Activated CD8-positive, alpha-beta memory T cell treated with anti-CD3 and anti-CD28 coated beads for 24 hours (primary cell): ENCODE measurements around the gene PLCL2.
"Not testable (repeated sequence)": the region's sequence is repeated elsewhere in the genome, so short reads cannot be mapped to it uniquely, and the experiment has no call there.

ENCODE experiments used
- DNase-seq: peaks from one replicate; pipeline ENCODE4 v3.0.0-alpha.2; 2020

Gene PLCL2

DNA sequence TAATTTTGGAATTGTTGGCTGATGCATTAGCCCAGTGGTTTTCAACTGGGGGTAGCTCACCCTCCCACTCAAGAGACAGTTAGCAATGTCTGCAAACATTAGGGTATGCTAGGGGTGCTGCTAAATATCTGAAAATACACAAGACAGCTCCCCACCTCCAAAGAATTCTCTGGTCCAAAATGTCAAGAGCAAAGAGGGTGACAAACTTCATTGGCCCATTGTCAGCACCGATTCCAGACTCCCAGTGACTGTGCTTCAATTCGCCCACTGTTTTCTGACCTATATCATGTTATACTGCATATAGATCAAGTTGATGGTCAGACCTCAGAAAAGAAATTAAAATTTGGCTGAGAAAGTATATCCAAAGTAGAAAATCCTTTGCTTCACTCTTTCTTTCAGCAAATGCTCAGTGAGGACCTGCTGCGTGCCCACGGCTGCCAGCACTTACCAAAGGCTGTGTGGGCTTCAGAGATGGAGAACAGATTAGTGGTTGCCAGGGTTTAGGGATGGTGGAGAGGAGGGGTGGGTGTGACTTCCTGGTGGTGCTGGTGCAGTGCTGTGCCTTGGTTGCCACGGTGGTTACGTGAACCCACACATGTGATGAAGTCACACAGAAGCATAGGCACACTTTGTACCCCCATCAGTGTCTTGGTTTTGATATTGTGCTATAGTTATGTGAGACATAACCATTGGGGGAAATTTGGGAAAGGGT, 204.0 kb downstream of the PLCL2 start:
- peak; percentile 66 for DNase-seq

DNA sequence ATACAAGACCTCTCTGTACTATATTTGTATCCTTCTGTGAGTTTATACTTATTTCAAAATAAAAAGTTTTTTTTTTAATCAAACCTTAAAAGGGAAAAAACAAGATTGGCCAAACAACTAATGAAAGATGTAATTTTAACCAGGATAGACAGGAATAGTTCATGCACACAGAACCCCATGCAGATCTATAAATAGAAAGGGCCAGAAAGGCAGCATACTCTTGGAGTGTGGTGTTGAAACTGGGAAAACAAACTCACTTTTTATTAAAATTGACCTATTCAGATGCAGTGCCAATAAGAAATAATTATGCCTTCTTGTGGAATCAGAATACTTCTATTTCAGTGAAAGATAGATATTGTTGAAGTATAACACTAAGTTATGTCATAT, 204.6 kb downstream of the PLCL2 start:
- DNase-seq: no peak

DNA sequence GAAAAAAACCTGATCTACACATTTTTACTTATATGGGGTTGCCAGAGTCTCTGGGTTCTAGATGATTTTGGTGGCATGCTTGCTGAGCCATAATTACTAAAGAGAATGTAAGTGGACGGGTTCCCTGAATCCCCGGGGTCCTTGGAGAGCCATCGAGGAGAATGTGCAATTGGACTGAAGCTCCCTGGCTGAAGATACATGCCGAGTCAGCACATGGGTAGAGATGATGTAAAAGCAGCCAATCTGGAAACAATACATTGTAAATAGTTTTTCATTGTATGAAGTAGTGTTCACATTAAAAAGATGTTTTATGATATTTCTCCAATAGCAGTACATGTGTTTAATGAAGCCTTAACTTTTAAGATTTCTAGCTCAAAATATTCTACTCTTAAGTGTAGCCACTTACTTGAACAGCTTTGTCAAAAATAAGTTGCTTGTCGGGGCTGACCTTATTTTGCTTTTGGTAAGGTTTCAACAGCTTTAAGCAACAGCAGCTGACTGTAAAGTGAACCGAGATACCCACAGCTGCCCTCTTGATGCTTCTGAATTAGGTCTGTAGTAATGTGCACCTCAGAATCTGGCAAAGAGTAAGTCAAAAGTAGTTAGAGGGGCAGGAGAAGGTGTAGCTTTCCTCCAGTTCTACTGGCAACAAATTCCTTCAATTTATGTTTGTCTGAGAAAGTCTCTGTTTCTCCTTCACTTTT, 205.7 kb downstream of the PLCL2 start:
- DNase-seq: no peak

DNA sequence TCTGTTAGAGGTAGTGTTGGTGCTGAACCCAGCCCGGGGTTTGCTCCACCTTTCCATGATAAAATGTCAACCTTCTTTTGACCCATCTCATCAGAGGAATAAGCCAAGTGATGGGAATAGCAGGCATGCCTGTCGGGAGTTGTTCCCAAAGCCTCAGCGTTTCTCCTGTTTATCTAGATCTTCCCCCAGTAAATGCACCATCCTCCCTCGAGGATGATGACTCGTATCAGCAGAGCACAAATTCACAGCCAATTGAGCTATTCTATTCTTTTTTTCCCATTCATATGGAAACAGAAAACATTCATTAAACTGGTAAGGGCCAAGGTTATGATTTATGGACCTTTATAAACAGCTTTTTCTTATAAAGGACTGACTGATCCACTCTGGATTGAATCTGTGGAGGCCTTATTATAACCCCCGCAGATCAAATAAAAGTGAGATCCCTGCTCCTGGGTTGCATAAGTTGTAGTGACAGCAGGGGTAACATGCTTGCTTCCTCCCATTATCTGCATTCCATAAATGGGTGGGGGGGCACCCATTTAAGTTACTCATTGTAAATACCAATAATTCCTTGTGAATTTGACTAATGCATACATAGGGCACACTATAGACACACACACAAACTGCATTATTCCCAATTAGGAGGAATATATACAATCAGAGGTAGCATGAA, 207.3 kb downstream of the PLCL2 start:
- DNase-seq: no peak

DNA sequence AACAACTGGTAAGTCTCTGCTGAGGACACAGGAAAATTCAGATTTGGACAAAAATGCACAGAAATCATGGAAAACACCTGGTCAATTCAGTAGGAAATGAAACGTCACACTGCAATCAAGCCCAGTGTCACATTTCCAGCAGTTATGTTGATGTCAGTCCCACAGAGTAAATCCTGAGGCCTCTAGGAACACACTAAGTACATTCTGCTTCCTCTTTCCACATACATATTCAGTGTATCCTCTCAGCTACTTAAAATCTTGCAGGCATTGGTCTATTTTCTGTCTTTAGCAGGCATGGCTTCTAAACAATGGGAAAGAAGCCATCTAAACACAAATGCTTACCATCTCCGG, 207.8 kb downstream of the PLCL2 start:
- DNase-seq: no peak

DNA sequence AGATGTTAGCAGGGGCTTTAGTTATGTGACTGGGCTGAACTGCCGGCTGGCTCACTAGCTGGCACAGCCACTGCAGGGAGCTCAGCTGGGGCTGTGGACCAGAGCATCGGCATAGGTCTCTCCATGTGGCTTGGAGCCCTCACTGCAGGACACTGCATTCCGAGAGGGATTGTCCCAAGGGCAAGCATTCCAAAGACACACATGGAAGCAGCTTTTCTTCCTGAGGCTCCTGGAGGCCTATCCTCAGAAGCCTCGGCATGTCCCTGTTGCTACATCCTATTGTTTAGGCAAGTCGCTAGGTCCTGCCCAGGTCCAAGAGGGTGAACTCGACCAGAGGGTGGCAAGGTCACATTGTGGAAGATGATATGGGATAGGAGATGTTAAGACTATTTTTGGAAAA, 209.8 kb downstream of the PLCL2 start:
- no peak for DNase-seq

DNA sequence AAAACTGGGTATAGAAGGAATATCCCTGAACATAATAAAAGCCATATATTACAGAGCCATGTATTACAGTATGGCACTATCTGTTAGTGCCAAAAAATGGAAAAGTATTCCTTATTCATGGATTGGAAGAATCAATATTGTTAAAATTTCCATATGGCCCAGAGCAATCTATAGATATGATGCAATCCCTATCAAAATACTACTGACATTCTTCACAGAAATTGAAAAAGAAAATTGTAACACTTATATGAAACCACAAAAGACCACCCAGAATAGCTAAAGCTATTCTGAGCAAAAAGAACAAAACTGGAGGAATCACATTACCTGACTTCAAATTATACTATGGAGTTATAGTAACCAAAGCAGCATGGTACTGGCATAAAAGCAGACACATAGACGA, 218.8 kb downstream of the PLCL2 start:
- no peak for DNase-seq

DNA sequence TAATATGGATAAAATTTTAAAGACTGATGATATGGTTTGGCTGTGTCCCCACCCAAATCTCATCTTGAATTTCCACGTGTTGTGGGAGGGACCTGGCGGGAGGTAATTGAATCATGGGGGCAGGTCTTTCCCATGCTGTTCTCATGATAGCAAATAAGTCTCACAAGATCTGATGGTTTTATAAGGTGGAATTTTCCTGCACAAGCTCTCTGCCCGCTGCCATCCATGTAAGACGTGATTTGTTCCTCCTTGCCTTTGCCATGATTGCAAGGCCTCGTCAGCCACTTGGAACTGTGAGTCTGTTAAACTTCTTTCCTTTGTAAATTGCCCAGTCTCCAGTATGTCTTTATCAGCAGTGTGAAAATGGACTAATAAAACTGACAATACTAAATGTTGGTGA, 222.0 kb downstream of the PLCL2 start:
- not testable (repeated sequence) for DNase-seq

DNA sequence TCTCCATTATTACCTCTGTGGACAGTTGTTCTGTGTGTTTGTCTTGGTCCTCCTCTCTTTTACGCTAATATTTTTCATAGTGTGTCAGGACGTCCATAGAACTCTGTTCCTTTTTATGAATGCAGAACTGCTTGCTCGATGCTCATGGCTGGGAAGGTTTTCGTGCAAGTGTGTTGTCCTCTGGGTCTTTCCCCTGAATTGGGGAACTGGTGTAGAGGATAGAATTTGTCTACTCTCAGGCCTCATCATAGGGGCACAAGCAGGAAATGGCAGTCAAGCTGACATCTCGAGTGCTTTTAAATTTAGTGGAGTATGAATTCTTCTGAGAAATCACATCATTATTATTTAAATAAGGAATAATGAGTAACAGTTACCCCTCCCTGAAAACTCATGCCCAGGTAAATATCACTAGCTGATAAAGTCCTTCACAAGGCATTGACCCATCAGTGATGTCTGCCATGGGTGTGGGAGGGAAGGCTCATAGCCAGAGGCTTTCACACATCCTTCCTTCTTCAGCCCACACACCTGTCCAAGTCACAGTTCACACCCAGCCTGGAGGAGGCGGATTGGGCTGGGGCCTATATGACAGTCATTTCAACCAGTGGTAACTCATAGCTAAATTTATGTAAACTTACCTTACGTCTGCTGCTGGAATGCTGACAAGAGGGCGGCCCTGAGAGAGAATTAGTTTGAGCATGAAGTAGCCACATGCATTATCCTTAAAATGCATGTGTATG, 226.1 kb downstream of the PLCL2 start:
- DNase-seq: no peak

DNA sequence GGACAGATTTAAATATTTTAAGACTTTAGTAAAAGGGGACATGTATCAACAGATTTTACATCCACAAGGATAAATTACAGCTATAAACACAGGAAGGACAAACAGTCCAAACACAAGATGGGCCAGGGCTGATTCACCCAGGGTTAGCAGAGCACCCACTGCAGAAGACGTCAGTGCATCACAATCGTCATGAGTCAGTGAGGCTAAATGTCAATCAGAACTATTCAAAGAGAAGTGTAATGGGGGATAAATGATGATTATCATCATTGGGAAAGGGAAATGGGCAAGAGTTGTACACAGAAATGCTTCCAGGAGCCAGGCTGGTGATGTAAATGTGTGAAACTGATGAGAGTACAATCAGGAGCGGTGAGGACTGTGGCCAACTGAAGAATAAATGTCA, 226.8 kb downstream of the PLCL2 start:
- no peak for DNase-seq

DNA sequence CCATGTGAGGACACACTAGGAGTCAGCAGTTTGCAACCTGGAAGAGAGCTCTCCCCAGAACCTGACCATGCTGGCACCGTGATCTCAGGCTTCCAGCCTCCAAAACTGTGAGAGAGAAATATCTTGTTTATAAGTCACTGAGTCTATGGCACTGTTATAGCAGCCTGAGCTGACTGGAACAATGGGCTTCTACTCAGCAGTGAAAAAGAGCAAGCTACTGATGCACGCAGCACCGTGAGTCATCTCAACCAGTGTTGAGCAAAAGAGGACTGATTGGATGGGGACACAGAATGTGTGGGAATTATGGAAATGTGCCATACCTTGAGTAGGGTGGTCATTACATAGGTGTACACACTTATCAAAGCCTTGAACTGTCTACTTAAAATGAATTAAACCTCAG, 230.4 kb downstream of the PLCL2 start:
- no peak for DNase-seq

DNA sequence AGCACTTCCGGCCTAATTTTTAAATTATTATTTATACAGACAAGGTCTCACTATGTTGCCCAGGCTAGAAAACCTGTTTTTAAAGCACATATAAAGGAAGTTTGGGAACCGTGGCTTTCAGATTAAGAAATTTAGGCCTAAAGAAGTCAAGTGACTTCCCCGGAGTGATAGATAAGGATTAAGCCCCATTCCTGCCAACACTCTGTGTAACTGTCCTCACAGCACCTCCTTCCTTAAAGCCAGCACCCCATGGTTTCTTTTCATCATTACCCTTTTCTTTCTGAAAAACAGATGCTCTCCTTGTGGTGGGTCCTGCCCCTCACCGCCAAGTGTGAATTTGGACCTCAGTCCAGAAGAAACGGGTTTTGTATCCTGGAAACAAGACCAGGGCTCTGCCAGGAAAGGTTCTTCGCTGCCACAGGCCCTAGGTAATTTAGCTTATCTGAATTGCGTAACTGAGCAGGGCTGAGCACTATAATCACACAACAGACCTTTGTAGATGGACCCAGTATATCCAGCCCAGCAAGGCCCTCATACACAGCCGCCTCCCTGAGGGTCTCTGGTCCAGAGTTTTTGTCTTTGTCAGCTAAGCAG, 231.3 kb downstream of the PLCL2 start:
- peak; percentile 26 for DNase-seq

DNA sequence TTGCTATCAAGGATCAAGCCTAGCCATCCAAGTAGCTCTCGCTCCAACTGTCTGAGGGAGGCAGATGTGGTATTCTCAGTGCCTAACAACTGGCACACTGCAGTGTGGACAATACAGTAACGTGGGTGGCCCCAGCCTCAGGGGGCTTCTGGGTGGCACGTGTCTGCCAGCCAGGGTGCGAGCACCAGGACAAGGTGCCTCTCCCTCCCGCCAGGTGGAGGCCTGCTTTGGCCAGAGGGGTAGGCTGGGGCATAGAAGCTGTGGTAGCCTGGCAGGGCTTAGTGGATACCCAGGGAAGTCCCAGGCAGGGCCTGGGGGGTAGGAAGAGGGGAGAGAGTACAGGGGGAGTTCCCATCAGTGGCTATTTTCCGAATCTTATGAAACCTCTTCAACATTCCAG, 234.0 kb downstream of the PLCL2 start:
- DNase-seq: peak; percentile 37

DNA sequence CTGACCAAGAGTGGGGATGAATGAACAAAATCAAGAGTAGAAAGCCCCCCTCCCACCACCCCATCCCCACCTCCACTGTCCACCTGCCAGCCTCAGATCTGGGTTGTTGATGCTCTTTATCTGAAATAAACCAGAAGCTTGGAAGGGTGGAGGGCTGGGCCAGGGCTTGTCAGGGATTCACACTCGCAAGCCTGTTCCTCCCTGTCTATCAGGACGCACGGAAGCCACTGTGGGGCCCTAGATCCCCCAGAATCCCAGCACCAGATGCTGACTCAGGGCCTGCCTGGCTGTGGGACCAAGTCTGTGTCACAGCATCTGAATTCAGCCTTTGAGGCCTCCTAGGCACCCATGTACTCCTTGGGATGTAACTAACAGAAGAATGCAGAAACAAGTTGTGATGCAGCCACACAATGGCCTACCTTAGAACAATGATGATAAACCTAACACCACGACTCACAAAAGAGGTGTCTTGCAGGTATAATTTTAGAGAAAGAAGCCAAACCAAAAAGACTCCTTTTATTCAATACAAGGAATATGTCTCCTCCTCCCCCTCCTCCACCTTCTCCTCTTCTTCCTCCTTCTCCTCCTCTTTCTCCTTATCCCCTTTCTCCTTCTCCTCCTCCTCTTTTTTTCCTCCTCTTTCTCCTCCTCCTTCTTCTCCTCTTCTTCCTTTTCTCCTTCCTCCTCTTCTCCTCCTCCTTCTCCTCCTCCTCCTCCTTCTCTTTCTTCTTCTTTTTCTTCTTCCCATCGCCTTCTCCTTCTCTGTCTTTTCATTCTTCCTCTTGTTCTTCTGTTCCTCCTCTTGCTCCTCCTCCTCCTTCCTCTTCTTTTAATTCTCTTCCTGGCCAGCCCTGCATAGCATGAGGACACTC, 234.7 kb downstream of the PLCL2 start:
- DNase-seq: peak; percentile 33

DNA sequence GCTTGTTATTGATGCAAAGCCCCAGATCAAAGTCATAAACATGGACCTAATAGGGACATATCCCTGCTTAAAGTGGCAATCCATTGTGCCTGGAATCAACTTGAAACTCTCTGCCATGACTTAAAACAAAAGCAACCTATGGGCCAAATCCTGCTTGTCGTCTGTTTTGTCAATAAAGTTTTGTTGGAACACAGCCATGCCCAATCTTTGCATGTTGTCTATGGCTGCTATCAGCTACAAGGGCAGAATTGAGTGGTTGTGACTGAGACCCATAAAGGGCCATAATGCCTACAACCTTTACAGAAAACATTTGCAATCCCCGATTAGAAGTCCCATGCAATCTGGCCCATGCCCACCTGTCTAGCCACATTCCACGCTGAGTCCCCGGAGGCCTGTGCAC, 235.4 kb downstream of the PLCL2 start:
- DNase-seq: peak; percentile 13

DNA sequence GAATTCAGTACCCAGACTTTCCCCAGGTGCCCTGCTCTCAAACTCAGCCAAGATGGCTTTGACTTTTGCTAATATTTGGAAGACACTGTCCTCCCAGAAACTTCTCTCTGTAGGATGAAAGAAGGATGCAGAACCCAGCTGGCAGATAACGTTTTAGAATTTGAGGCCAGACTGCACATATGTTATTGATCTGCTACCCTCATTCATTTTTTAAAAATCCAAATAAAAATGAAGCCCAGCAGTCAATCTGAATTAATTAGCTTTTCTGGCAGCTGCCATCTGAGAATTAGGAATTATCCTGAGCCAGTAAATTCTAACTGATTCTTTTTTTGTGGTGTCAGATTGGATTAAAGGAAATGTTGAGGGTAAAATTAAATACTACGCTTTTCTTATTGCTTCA, 236.6 kb downstream of the PLCL2 start:
- no peak for DNase-seq

DNA sequence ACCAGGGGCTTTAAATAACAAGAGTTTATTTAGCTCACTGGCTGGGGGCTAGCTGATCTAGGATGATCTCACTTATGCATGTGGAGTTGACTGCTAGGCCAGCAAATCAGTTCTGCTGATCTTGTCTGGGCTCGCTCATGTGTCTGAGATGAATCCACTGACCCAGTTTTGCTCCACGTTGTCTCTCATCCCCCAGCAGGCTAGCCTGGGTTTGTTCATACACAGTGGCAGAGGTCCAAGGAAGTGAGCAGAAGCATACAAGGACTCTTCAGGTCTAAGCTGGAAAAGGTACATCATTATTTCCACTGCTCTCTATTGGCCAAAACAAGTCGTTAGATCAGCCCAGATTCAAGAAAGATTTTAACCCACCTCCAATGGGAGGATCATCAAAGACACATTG, 238.0 kb downstream of the PLCL2 start:
- peak; percentile 9 for DNase-seq

DNA sequence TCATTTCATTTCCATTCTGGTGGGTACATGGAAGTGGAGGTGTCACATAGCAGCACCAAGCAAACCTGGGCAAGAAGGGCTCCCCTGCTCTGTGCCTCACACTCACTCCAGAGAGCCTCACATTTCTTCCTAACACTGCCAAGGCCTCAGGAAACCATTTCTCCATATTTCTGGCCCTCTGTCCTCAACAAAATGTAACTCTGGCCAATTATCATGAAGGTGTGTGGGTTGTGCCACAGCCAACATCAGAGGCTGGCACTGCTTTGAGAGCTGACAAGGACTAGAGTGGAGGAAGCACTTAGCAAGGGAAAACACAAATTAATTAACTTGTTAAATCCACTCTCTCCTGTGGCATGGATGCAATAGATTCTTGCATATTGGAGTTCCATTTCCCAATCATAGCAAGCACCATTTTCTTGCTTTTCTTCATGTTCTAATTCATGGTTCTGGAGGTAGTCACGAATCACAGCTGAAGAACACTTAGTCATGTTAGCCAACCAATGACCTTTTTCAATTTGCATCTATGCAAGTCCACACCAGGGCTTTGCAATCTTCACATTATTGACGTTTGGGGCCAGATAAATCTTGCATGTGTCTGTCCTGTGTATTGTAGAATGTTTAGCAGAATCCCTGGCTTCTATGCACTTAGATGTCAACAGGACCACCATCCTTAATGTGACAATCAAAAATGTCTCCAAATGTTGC, 241.1 kb downstream of the PLCL2 start:
- peak; percentile 15 for DNase-seq

DNA sequence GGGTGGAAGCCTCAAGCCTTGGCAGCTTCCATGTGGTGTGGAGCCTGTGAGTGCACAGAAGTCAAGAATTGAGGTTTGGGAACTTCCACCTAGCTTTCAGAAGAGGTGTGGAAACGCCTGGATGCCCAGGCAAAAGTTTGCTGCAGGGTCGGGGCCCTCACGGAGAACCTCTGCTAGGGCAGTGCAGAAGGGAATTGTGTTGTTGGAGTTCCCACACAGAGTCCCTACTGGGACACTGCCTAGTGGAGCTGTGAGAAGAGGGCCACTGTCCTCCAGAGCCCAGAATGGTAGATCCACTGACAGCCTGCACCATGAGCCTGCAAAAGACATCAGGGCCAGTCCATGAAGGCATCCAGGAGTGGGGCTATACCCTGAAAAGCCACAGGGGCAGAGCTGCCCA, 243.9 kb downstream of the PLCL2 start:
- DNase-seq: peak; percentile 26

DNA sequence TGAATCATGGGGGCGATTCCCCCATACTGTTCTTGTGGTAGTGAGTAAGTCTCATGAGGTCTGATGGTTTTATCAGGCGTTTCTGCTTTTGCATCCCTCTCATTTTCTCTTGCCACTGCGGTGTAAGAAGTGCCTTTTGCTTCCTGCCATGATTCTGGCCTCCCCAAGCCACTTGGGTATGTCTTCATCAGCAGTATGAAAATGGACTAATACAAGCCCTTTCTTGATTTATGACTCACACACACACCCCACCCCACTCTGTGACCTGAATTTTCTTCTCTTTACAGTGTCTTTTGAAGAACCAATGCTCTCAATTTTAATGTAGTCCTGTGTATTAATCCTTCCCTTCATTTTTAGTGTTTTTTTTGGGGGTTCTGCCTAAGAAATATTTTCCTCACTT, 244.8 kb downstream of the PLCL2 start:
- peak; percentile 15 for DNase-seq

DNA sequence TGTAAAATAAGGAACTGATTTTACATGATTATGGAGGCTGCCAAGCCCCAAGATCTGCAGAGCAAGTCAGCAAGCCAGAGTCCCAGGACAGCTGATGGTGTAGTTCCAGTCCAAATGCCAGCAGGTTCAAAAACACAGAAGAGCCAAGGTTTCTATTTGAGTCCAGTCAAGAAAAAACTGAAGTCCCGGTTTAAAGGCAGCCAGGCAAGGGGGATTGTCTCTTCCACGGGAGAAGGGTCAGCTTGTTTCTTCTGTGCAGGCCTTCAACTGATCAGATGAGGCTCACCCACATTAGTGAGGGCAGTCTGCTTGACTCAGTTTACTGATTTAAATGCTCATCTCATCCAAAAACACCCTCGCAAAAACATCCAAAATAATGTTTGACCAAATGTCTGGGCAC, 246.2 kb downstream of the PLCL2 start:
- DNase-seq: peak; percentile 24
